SU-DHL-6 (cell line): ENCODE measurements around the gene CUBN.

Source experiments
- H2AFZ ChIP-seq: fragments of 200-600 bp; sonication (generic); 2 replicates; pipeline ENCODE4 v1.6.1; 2014; ENCODE audit warnings: low read depth, mild to moderate bottlenecking, moderate library complexity, mixed read lengths, antibody characterized with exemption, low read length; ENCODE audit not compliant: severe bottlenecking
- H3F3A ChIP-seq: fragments of 200-600 bp; shearing (Covaris generic); 2 replicates; pipeline ENCODE4 v1.6.0; 2016; ENCODE audit warnings: antibody characterized with exemption, mild to moderate bottlenecking; ENCODE audit not compliant: insufficient read depth
- H3K27ac ChIP-seq: fragments of 200-600 bp; sonication (generic); 2 replicates; pipeline ENCODE4 v1.5.1; 2016; ENCODE audit warnings: low read depth, mild to moderate bottlenecking, low read length, moderate library complexity, mixed read lengths
- H3K27me3 ChIP-seq: fragments of 200-600 bp; sonication (generic), shearing (Covaris generic); 2 replicates; pipeline ENCODE4 v1.6.0; 2014; ENCODE audit warnings: mild to moderate bottlenecking, low read length
- H3K36me3 ChIP-seq: fragments of 200-600 bp; sonication (generic); 2 replicates; pipeline ENCODE4 v1.6.1; 2014; ENCODE audit warnings: mild to moderate bottlenecking, low read length, mixed read lengths
- H3K4me2 ChIP-seq: fragments of 300-600, 200-600 bp; shearing (Covaris generic), sonication (generic); 2 replicates; pipeline ENCODE4 v1.6.0; 2014; ENCODE audit warnings: low read length, low read depth, mild to moderate bottlenecking; ENCODE audit not compliant: poor library complexity, severe bottlenecking
- H3K4me3 ChIP-seq: fragments of 200-600 bp; sonication (generic); 2 replicates; pipeline ENCODE4 v1.5.1; 2014; ENCODE audit warnings: antibody characterized with exemption, low read length, mild to moderate bottlenecking, mixed read lengths; ENCODE audit not compliant: insufficient read depth, poor library complexity, severe bottlenecking
- H3K79me2 ChIP-seq: fragments of 200-600 bp; sonication (generic); 2 replicates; pipeline ENCODE4 v1.6.1; 2014; ENCODE audit warnings: mild to moderate bottlenecking, low read length, moderate library complexity; ENCODE audit not compliant: insufficient read depth
- H3K9ac ChIP-seq: fragments of 200-600 bp; sonication (generic); 2 replicates; pipeline ENCODE4 v1.7.0; 2014; ENCODE audit warnings: mild to moderate bottlenecking, low read length
- H3K9me2 ChIP-seq: fragments of 200-600 bp; sonication (generic); replicated peaks from 2 replicates; pipeline ENCODE4 v1.6.1; 2014; ENCODE audit warnings: low read length; ENCODE audit not compliant: insufficient read depth
- H3K9me3 ChIP-seq: fragments of 200-600 bp; sonication (generic); 2 replicates; pipeline ENCODE4 v1.6.1; 2014; ENCODE audit warnings: low read length, mixed read lengths; ENCODE audit not compliant: insufficient read depth
- H4K20me1 ChIP-seq: fragments of 200-600 bp; sonication (generic); 2 replicates; pipeline ENCODE4 v1.6.1; 2014; ENCODE audit warnings: low read depth, mild to moderate bottlenecking, antibody characterized with exemption, low read length, moderate library complexity, mixed read lengths
- EZH2phosphoT487 ChIP-seq: fragments of 200-600 bp; sonication (generic), shearing (Covaris generic); conservative IDR thresholded peaks from 2 replicates; pipeline ENCODE4 v1.6.1; 2018; ENCODE audit warnings: mild to moderate bottlenecking, antibody characterized with exemption, low read length, moderate library complexity, mixed read lengths
- TF ChIP-seq, protein P1 (sequence below): fragments of 200-600 bp; sonication (generic); IDR thresholded peaks from one replicate; pipeline ENCODE4 v1.5.1; 2017; ENCODE audit warnings: antibody characterized with exemption, mild to moderate bottlenecking, low read length, moderate library complexity; ENCODE audit not compliant: insufficient read depth, poor library complexity, severe bottlenecking

Gene CUBN

DNA sequence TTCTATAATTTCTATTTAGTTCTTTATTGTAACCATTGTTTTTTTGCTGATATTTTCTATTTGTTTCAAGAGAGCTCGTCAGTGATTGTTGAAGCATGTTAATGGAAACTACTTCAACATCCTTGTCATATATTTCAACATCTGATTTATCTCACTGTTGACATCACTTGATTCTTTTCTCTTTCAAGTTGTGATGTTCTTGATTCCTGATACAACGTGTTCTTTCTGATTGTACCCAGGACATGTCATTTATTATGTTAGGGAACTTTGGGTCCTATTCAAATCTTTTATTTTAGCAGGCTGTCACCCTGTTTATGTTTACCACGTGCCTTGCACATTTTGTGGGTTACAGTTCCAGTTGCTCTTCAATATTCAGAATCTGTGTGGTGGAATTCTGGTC is 232.6 kb downstream of the CUBN start:
- Histone ChIP-seq H3K9me2 (no peaks in the 10 kb centered on the region), H3K27ac (no peak overlapping the region), H3K27me3 (no peaks in the 10 kb centered on the region), H3K9ac (no peak overlapping the region), H3K79me2 (no peaks in the 10 kb centered on the region), H3K36me3 (no peaks in the 10 kb centered on the region), H2AFZ (no peak overlapping the region), H3K4me3 (no peak overlapping the region), H4K20me1 (no peaks in the 10 kb centered on the region), H3F3A (no peaks in the 10 kb centered on the region), H3K4me2 (no peak overlapping the region), H3K9me3 (no peaks in the 10 kb centered on the region)
- TF ChIP-seq, protein P1, sequence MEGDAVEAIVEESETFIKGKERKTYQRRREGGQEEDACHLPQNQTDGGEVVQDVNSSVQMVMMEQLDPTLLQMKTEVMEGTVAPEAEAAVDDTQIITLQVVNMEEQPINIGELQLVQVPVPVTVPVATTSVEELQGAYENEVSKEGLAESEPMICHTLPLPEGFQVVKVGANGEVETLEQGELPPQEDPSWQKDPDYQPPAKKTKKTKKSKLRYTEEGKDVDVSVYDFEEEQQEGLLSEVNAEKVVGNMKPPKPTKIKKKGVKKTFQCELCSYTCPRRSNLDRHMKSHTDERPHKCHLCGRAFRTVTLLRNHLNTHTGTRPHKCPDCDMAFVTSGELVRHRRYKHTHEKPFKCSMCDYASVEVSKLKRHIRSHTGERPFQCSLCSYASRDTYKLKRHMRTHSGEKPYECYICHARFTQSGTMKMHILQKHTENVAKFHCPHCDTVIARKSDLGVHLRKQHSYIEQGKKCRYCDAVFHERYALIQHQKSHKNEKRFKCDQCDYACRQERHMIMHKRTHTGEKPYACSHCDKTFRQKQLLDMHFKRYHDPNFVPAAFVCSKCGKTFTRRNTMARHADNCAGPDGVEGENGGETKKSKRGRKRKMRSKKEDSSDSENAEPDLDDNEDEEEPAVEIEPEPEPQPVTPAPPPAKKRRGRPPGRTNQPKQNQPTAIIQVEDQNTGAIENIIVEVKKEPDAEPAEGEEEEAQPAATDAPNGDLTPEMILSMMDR, result no peak
- TF ChIP-seq EZH2phosphoT487, result no peak

DNA sequence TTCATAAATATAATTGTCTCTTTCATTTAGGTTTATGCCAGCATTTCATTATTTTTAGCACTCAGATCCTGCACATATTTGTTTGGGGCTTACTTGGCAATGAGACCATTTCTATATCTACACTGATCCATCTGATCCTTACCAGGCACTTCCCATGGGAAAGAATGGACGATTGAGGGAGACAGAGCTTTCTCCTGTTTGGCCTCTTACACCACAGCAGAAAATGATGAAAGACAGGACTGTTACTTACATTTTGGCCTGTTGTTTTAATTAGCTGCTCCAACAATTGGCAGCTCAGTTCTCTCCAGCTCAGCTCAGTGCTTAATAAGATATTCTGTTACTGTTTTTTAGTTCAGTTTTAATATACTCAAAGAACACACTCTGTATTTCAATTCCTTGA is 234.8 kb downstream of the CUBN start:
- Histone ChIP-seq H3K4me2 (no peak overlapping the region), H3K79me2 (no peaks in the 10 kb centered on the region), H3K27me3 (no peaks in the 10 kb centered on the region), H3F3A (no peaks in the 10 kb centered on the region), H2AFZ (no peak overlapping the region), H4K20me1 (no peaks in the 10 kb centered on the region), H3K9me3 (no peaks in the 10 kb centered on the region), H3K9ac (no peak overlapping the region), H3K9me2 (no peaks in the 10 kb centered on the region), H3K27ac (no peak overlapping the region), H3K36me3 (no peaks in the 10 kb centered on the region), H3K4me3 (no peak overlapping the region)
- no peak for TF ChIP-seq EZH2phosphoT487
- TF ChIP-seq, protein P1, result no peak

DNA sequence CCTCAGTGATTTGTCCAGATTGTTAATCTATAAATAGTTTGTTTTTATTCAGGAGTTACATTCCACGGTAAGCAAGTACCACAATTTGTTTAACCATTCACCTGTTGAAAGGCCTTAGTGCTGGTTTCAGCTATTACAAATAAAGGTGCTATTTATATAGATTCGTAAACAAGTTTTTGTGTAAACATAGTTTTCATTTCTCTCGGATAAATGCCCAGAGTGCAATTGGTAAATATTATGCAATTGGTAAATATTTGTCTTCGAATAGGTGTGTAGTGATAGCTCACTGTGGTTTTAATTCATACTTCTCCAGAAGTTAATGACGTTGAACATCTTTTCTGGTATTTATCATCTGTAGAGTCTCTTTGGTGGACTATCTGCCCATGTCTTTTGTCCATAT is 235.9 kb downstream of the CUBN start:
- Histone ChIP-seq H3K9ac (no peak overlapping the region), H3K9me3 (no peaks in the 10 kb centered on the region), H3K4me2 (no peak overlapping the region), H3K27me3 (no peaks in the 10 kb centered on the region), H3K36me3 (no peaks in the 10 kb centered on the region), H3K79me2 (no peaks in the 10 kb centered on the region), H2AFZ (no peak overlapping the region), H3K4me3 (no peak overlapping the region), H4K20me1 (no peaks in the 10 kb centered on the region), H3F3A (no peaks in the 10 kb centered on the region), H3K27ac (no peak overlapping the region), H3K9me2 (no peaks in the 10 kb centered on the region)
- TF ChIP-seq EZH2phosphoT487, result no peak
- TF ChIP-seq, protein P1, result no peak
